K562 (cell line): ENCODE measurements around the gene DYRK4. TPM values are rescaled to one million over a fixed set of nuclear protein-coding genes. Genes with fewer than 3 reads are reported as not detected.

ENCODE experiments used
- ATAC-seq: fragments of 200-7000 bp; cut with Tn5 transposase; 3 replicates; pipeline ENCODE4 v1.9.1; 2020; ENCODE audit warnings: moderate library complexity
- BruUV-seq: library from RNA; stranded (reverse); fragments of 400-500 nt; replicated peaks from 2 replicates; lab custom pipeline; 2021; lab: Mats Ljungman, UMichigan
- CTCF ChIA-PET: fragments of 300-600 bp; formaldehyde crosslinking; extraction: SDS; loops from one replicate; lab custom pipeline; 2021; ENCODE audit warnings: low intra/inter-chr PET ratio; lab: Yijun Ruan, JAX
- POLR2A ChIA-PET: fragments of 300-600, 350-650 bp; sonication (Branson Sonifier 250); formaldehyde crosslinking; extraction: SDS; loops from one replicate; lab custom pipeline; 2021; ENCODE audit warnings: antibody characterized with exemption, inconsistent platforms; lab: Yijun Ruan, JAX
- DNase-seq, 4 experiments: peaks; one replicate each; pipeline versions ENCODE4 v3.0.0 to v3.0.0-alpha.2; 2011 to 2018; ENCODE audit warnings: low spot score in 3 of 4, mixed read lengths in 3 of 4; ENCODE audit errors: extremely low read depth in 1 of 4
- FAIRE-seq: peaks from 2 replicates; lab custom pipeline; 2011; peaks lifted over from hg19 to GRCh38; lab: Jason Lieb, UNC
- H2AFZ ChIP-seq: 2 replicates; pipeline ENCODE4 v1.6.0; 2011; ENCODE audit warnings: low read depth, low read length, control low read depth, inconsistent platforms
- H3K27ac ChIP-seq: fragments of 200-600 bp; 3 replicates; pipeline ENCODE4 v1.8.0; 2011; ENCODE audit warnings: low read depth, mild to moderate bottlenecking, control low read depth, inconsistent platforms, low read length, moderate library complexity, mixed read lengths; ENCODE audit errors: extremely low read depth
- H3K27me3 ChIP-seq, 2 experiments: fragments of 300-600 bp in 1 of 2; 2 replicates in 1 of 2; 3 replicates in 1 of 2; pipeline versions ENCODE4 v1.6.0 to v1.8.0; 2011; ENCODE audit warnings: inconsistent platforms in 2 of 2, low read length in 2 of 2, mild to moderate bottlenecking in 1 of 2, mixed read lengths in 1 of 2, moderate library complexity in 1 of 2; ENCODE audit not compliant: control insufficient read depth in 2 of 2, insufficient read depth in 2 of 2
- H3K36me3 ChIP-seq: fragments of 300-600 bp; 3 replicates; pipeline ENCODE4 v1.8.0; 2011; ENCODE audit warnings: mild to moderate bottlenecking, low read length, inconsistent platforms; ENCODE audit not compliant: control insufficient read depth, insufficient read depth
- H3K4me1 ChIP-seq, 2 experiments: fragments of 200-600 bp in 1 of 2; replicated peaks in 1 of 2; 2 replicates in 1 of 2; 3 replicates in 1 of 2; pipeline versions ENCODE4 v1.5.1 to v1.8.0; 2011; ENCODE audit warnings: inconsistent platforms in 2 of 2, low read length in 2 of 2, mild to moderate bottlenecking in 1 of 2, mixed read lengths in 1 of 2, moderate library complexity in 1 of 2; ENCODE audit not compliant: control insufficient read depth in 2 of 2, insufficient read depth in 2 of 2
- H3K4me2 ChIP-seq: 2 replicates; pipeline ENCODE4 v1.6.1; 2011; ENCODE audit warnings: low read length, control low read depth, inconsistent platforms, mixed read lengths; ENCODE audit not compliant: insufficient read depth
- H3K4me3 ChIP-seq: fragments of 200-600 bp; sonication (generic), shearing (Covaris generic); 2 replicates; pipeline ENCODE4 v1.5.1; 2016; ENCODE audit warnings: control low read depth, inconsistent platforms
- H3K79me2 ChIP-seq: fragments of 200-600 bp; 3 replicates; pipeline ENCODE4 v1.8.0; 2011; ENCODE audit warnings: low read length, inconsistent platforms; ENCODE audit not compliant: control insufficient read depth, insufficient read depth
- H3K9ac ChIP-seq, 2 experiments: 2 replicates each; pipeline versions ENCODE4 v1.6.0 to v1.6.1; 2011; ENCODE audit warnings: low read depth in 2 of 2, low read length in 2 of 2, control low read depth in 1 of 2, inconsistent platforms in 1 of 2, mild to moderate bottlenecking in 1 of 2, mixed read lengths in 1 of 2; ENCODE audit not compliant: insufficient read depth in 1 of 2
- H3K9me1 ChIP-seq: one replicate; pipeline ENCODE4 v1.6.0; 2011; ENCODE audit warnings: inconsistent platforms, mild to moderate bottlenecking, low read length, moderate library complexity; ENCODE audit not compliant: control insufficient read depth, insufficient read depth
- H3K9me3 ChIP-seq: replicated peaks from 2 replicates; pipeline ENCODE4 v1.5.1; 2011; ENCODE audit warnings: low read depth, low read length, inconsistent platforms; ENCODE audit not compliant: control insufficient read depth, insufficient read depth
- H4K20me1 ChIP-seq: replicated peaks from 2 replicates; pipeline ENCODE4 v1.6.1; 2011; ENCODE audit warnings: low read length, inconsistent platforms, mixed read lengths; ENCODE audit not compliant: control insufficient read depth, insufficient read depth
- ARID2 ChIP-seq: fragments of 450-650 bp; IDR thresholded peaks from 2 replicates; pipeline ENCODE4 v1.6.1; 2017; ENCODE audit warnings: antibody characterized with exemption, mild to moderate bottlenecking
- CREB1 ChIP-seq, 2 experiments: sonication (generic) in 1 of 2; formaldehyde crosslinking in 1 of 2; IDR thresholded peaks; 2 replicates each; pipeline versions ENCODE4 v1.6.1 to v1.8.0; 2012 to 2022; ENCODE audit warnings: inconsistent platforms in 1 of 2, mild to moderate bottlenecking in 1 of 2, missing genetic modification reagents in 1 of 2, moderate library complexity in 1 of 2
- CTBP1 ChIP-seq: fragments of 450-650 bp; IDR thresholded peaks from 2 replicates; pipeline ENCODE4 v1.6.1; 2016; ENCODE audit warnings: borderline replicate concordance
- IRF2 ChIP-seq: sonication (generic); formaldehyde crosslinking; IDR thresholded peaks from 2 replicates; pipeline ENCODE4 v1.8.1; 2022; ENCODE audit warnings: mild to moderate bottlenecking, missing genetic modification reagents
- POLR2G ChIP-seq: fragments of 200-400 bp; formaldehyde crosslinking; IDR thresholded peaks from 2 replicates; pipeline ENCODE4 v1.6.1; 2017; ENCODE audit warnings: low read depth, mild to moderate bottlenecking, antibody characterized with exemption, low read length, moderate library complexity
- PRMT5 ChIP-seq: sonication (generic); formaldehyde crosslinking; IDR thresholded peaks from 2 replicates; pipeline ENCODE4 v1.5.0; 2020; ENCODE audit warnings: missing genetic modification reagents
- SMARCA4 ChIP-seq: fragments of 450-650 bp; IDR thresholded peaks from 2 replicates; pipeline ENCODE4 v1.6.1; 2016
- STAG1 ChIP-seq: sonication (generic); formaldehyde crosslinking; IDR thresholded peaks from 2 replicates; pipeline ENCODE4 v1.5.0; 2020; ENCODE audit warnings: missing genetic modification reagents, borderline replicate concordance
- WHSC1 ChIP-seq: IDR thresholded peaks from one replicate; pipeline ENCODE4 v1.6.1; 2012; ENCODE audit warnings: low read length, control low read depth, inconsistent platforms
- ZFX ChIP-seq: sonication (generic); formaldehyde crosslinking; IDR thresholded peaks from 2 replicates; pipeline ENCODE4 v1.8.0; 2022; ENCODE audit warnings: mild to moderate bottlenecking, missing genetic modification reagents, moderate library complexity
- ZNF696 ChIP-seq: fragments of 250-450 bp; sonication (Bioruptor Pico); conservative IDR thresholded peaks from 2 replicates; pipeline ENCODE4 v1.4.0; 2020; ENCODE audit warnings: mild to moderate bottlenecking, moderate library complexity
- WGBS: fragments of 100-300 bp; shearing (Covaris generic); methylation state at CpG from one replicate; pipeline ENCODE4 v1.1.6; 2016; ENCODE audit warnings: low coverage, mixed read lengths; ENCODE audit not compliant: insufficient coverage; ENCODE audit errors: missing lambda C conversion rate; 5-methylcytosine and 5-hydroxymethylcytosine counted together
- in situ Hi-C: fragments of 300-500 bp; cut with MboI; formaldehyde crosslinking; loops from 4 replicates; pipeline ENCODE4 v1.15.0; 2018; ENCODE audit warnings: inconsistent platforms, mixed read lengths
- intact Hi-C: fragments of 100-400 bp; cut with micrococcal nuclease; formaldehyde crosslinking; loops from 2 replicates; pipeline ENCODE4 v1.14.2; 2022
- polyA plus RNA-seq, 8 experiments: library from polyadenylated mRNA; depleted of rRNA in 4 of 8; stranded (reverse) in 5 of 8; unstranded in 3 of 8; fragments of >200 nt; fragmentation: Nextera tagmentation in 2 of 8; fragmentation: Illumina TruSeq in 1 of 8; extraction: Ambion mirVana in 2 of 8; extraction: Trizol in 1 of 8; gene quantifications; 2 replicates each; pipeline versions ENCODE4 v1.2.1 to v1.2.3, GENCODE V29; 2011 to 2014; ENCODE audit warnings: inconsistent platforms in 1 of 8, missing spikeins in 1 of 8
- total RNA-seq, 7 experiments: library from RNA; depleted of rRNA in 6 of 7; stranded (reverse); fragments of >200 nt in 6 of 7; fragmentation: Illumina TruSeq in 2 of 7; extraction: Trizol in 2 of 7; gene quantifications; 2 replicates each; pipeline versions ENCODE4 v1.2.1 to v1.2.3, GENCODE V29; 2011 to 2021; ENCODE audit warnings: low replicate concordance in 1 of 7
- TF ChIP-seq, protein P1 (sequence below), 2 experiments: fragments of 150-350 bp in 1 of 2; IDR thresholded peaks; 2 replicates each; pipeline ENCODE4 v1.6.1; 2012 to 2016; ENCODE audit warnings: low read depth in 2 of 2, low read length in 2 of 2, mild to moderate bottlenecking in 1 of 2, moderate library complexity in 1 of 2
- TF ChIP-seq, protein P2 (sequence below): fragments of 150-350 bp; conservative IDR thresholded peaks from 2 replicates; pipeline ENCODE4 v1.6.1; 2014; ENCODE audit warnings: low read length
- TF ChIP-seq, protein P3 (sequence below): fragments of 450-650 bp; formaldehyde crosslinking; IDR thresholded peaks from 2 replicates; pipeline ENCODE4 v1.4.0; 2022; ENCODE audit warnings: missing genetic modification characterization

DYRK4 gene
- total and polyA plus RNA-seq, 9 of the 15 experiments (the other 6 are each of a cell fraction or from before 2014, with no cell fraction given): 13.4 to 37.4 (median 22.2) TPM

DNA sequence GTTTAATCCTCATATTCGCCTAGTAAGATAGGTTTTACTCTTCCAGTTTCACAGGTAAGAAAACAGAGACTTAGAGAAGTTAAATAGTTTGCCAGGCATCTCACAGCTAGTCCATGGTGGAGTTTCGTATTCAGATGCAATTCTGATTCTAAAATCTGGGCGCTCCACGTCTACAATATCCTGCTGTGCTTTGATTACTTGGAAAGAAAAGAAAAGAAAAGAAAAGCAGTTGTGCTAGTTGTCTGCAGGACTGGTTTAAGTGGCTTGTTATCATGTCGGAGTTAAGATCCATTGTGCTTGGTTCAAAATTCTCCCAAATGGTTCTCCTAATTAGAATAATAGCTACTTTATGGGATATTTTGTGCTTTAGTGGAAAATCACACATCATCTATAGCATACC lies 68.3 kb downstream of the DYRK4 start (continued):
- TF ChIP-seq, protein P1, sequence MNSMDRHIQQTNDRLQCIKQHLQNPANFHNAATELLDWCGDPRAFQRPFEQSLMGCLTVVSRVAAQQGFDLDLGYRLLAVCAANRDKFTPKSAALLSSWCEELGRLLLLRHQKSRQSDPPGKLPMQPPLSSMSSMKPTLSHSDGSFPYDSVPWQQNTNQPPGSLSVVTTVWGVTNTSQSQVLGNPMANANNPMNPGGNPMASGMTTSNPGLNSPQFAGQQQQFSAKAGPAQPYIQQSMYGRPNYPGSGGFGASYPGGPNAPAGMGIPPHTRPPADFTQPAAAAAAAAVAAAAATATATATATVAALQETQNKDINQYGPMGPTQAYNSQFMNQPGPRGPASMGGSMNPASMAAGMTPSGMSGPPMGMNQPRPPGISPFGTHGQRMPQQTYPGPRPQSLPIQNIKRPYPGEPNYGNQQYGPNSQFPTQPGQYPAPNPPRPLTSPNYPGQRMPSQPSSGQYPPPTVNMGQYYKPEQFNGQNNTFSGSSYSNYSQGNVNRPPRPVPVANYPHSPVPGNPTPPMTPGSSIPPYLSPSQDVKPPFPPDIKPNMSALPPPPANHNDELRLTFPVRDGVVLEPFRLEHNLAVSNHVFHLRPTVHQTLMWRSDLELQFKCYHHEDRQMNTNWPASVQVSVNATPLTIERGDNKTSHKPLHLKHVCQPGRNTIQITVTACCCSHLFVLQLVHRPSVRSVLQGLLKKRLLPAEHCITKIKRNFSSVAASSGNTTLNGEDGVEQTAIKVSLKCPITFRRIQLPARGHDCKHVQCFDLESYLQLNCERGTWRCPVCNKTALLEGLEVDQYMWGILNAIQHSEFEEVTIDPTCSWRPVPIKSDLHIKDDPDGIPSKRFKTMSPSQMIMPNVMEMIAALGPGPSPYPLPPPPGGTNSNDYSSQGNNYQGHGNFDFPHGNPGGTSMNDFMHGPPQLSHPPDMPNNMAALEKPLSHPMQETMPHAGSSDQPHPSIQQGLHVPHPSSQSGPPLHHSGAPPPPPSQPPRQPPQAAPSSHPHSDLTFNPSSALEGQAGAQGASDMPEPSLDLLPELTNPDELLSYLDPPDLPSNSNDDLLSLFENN (IDR thresholded peaks at IDR 0.05; ENCODE audit: low read depth in 2 of 2, low read length in 2 of 2): no peak
- TF ChIP-seq CTBP1: no peak
- no peak for TF ChIP-seq STAG1
- no peak for TF ChIP-seq IRF2

DNA sequence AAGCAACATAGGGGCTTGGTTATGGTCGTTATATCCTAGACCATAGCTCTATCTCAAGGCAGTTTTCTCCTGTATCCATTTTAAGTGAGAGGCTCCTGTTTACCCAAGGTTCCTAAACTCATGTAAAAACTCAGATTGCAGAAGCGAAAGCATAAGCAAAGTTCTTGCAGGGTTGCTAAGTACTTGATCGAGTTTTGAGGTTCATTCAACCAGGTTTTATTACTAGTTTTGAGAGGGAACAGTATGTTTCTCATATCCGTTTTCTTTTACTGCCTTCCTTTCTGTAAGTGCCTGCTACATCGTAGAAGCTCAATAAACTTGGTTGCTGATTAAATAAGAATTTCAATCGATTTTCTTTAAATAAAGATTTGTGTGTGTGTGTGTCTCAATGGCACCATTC lies 81.7 kb downstream of the DYRK4 start:
- DNase-seq (no peak), FAIRE-seq (no peak), ATAC-seq (no peak)
- Histone ChIP-seq H3K4me1 (no peaks in the 10 kb centered on the region), H3K9me1 (no peaks in the 10 kb centered on the region), H3K9ac (no peak overlapping the region), H2AFZ (no peak overlapping the region), H3K36me3 (no peaks in the 10 kb centered on the region), H3K4me2 (no peak overlapping the region), H3K27me3 (no peaks in the 10 kb centered on the region; a peak in 3 of 5 replicates), H3K27ac (no peak overlapping the region), H3K79me2 (peaks cover 3% of the 10 kb centered on the region; the same call in 2 of the 3 replicates), H3K4me3 (no peak overlapping the region), H3K9me3 (no peaks in the 10 kb centered on the region), H4K20me1 (no peaks in the 10 kb centered on the region)
- TF ChIP-seq, protein P2, sequence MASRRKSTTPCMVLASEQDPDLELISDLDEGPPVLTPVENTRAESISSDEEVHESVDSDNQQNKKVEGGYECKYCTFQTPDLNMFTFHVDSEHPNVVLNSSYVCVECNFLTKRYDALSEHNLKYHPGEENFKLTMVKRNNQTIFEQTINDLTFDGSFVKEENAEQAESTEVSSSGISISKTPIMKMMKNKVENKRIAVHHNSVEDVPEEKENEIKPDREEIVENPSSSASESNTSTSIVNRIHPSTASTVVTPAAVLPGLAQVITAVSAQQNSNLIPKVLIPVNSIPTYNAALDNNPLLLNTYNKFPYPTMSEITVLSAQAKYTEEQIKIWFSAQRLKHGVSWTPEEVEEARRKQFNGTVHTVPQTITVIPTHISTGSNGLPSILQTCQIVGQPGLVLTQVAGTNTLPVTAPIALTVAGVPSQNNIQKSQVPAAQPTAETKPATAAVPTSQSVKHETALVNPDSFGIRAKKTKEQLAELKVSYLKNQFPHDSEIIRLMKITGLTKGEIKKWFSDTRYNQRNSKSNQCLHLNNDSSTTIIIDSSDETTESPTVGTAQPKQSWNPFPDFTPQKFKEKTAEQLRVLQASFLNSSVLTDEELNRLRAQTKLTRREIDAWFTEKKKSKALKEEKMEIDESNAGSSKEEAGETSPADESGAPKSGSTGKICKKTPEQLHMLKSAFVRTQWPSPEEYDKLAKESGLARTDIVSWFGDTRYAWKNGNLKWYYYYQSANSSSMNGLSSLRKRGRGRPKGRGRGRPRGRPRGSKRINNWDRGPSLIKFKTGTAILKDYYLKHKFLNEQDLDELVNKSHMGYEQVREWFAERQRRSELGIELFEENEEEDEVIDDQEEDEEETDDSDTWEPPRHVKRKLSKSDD: no peak
- no peak for TF ChIP-seq CREB1 (IDR thresholded peaks at IDR 0.05)
- no peak for TF ChIP-seq CREB1 (CRISPR knock-in tag; IDR thresholded peaks at IDR 0.05)
- TF ChIP-seq ZFX (CRISPR knock-in tag): no peak
- TF ChIP-seq WHSC1: no peak
- TF ChIP-seq PRMT5 (CRISPR knock-in tag): no peak
- TF ChIP-seq SMARCA4: no peak
- TF ChIP-seq ZNF696 (CRISPR knock-in tag): no peak
- TF ChIP-seq ARID2: no peak
- TF ChIP-seq POLR2G: no peak
- TF ChIP-seq, protein P3, sequence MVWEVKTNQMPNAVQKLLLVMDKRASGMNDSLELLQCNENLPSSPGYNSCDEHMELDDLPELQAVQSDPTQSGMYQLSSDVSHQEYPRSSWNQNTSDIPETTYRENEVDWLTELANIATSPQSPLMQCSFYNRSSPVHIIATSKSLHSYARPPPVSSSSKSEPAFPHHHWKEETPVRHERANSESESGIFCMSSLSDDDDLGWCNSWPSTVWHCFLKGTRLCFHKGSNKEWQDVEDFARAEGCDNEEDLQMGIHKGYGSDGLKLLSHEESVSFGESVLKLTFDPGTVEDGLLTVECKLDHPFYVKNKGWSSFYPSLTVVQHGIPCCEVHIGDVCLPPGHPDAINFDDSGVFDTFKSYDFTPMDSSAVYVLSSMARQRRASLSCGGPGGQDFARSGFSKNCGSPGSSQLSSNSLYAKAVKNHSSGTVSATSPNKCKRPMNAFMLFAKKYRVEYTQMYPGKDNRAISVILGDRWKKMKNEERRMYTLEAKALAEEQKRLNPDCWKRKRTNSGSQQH (CRISPR knock-in tag): no peak
- 2% methylated on average over 6 of the region's 6 CpGs for WGBS
- intact Hi-C loops: loop anchor here (10.0 kb wide), 1 partner anchor 99 kb away; no protein-coding TSS in a partner anchor
- in situ Hi-C loops: no loop called here
- CTCF ChIA-PET: no interaction called here
- POLR2A ChIA-PET: no interaction called here
- no TSS peak for BruUV-seq
